NCI-H1417 treated with DMSO at 0.1 percent for 48 hours (cell line): ENCODE data around the gene CDH1.

Experiments
- DNase-seq: peaks from one replicate; lab custom pipeline; 2025; lab: John Stamatoyannopoulos, UW

Gene CDH1

GRCh38 chr16:68790944-68791343, 53.9 kb downstream of the CDH1 start:
- DNase-seq, result no peak

DNA sequence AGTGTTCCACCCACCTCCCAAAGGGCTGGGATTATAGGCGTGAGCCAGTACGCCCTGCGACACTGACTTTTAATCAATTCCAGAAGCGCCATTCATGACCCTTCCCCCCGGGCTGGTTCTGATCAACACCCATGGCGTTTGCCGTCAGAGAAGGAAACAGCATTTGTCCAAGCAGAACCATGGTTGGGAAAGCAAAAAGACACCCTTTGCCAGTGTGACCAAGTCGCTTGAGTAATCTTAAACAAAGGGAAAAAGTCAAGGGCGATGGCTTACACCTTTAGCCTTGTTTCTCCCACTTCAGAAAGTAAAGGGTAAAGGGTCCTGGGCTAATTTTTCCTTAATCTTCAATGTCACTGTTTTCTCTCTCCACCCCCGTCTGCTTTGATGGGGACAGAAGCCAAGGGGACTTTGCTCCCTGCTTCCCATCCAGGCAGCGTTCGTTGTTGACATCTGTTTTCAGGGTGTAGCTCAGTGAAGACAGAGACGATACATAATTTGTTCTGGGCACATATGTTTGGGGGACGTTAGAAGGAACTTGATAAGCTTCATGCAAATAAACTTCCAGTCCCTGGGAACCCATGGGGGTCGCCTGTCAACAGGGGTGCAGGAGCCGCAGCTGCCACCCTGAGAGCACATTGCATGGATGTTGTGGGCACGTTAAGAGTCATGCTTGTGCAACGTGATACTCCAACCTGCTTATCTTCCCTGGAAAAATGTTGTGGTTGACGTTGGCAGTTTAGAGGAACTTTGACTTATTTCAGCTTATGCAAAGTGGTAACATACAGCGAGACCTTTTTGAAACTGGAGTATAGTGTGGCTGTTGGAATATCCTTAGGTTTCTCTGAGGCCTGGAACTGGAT, 55.6 kb downstream of the CDH1 start:
- DNase-seq, result no peak

DNA sequence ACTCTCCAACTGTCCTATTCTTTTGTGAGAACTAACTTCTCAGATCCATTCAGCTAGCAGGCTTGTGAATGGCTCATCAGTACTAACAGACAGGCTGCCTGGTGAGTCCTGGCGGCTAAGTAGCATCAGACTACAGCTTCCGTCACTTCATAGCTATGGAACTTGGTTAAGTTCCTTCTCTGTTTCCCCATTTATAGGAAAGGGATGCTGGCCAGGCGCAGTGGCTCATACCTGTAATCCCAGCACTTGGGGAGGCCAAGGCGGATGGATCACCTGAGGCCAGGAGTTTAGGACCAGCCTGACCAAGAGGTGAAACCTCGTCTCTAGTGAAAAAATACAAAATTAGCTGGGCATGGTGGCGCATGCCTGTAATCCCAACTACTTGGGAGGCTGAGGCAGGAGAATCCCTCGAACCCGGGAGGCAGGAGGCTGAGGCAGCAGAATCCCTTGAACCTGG, 56.3 kb downstream of the CDH1 start:
- DNase-seq, result no peak

DNA sequence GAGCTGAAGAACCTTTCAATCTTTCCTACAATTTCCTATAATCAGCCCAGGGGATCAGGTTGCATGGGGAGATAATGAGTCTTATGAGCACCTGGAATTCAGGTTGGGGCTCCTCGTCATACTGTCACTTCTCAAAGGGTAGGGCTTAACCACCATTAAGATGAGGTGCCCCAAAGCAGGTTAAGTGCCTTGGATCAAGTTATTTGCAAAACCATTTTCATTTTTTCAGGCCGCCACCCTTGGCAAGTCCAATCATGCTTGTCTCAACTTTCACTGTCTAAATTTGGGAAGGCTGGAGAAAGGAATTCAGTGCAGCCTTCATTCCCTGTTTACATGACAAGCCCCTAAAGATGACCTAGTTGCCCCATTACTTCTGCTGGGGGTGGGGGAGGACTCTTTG, 61.3 kb downstream of the CDH1 start:
- DNase-seq, result no peak

- peak; percentile 24 for DNase-seq
Measured at GRCh38 chr16:68800257-68800875, 63.3 kb downstream of the CDH1 start.

DNA sequence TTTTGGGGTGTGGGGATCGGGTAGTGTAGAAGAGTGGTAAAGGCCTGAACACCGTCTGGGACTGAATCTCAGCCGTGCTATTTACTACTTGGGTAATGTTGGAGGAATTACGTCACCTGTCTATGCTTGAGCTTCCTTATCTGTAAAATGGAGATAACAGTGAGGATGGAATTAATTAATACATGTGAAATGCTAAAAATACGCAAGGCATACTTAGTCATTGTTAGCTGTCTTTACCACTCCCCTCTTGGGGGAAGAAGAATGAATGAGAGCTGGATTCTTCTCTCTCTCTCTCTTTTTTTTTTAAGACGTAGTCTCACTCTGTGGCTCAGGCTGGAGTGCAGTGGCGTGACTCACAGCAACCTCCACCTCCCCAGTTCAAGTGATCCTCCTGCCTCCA, 65.1 kb downstream of the CDH1 start:
- DNase-seq, result no peak

- no peak for DNase-seq
Measured at GRCh38 chr16:68806422-68806821, 69.3 kb downstream of the CDH1 start.

DNA sequence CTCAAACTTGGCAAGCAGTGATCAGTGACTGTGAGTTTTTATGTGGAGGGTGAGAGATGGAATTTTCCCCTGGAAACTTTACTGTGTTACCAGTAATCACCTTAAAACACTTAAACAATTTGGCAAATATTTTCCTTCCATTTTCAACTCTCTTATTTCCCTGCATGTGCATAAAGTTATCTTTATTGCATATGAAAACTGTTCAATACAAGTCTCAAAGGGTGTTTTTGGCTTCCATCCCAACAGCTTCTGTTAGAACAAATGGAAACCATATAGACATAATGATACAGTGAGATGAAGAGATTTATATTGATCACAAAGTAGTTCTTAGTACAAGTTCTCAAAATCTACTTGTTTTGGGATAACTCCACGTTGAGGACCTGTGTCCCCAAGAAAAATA, 69.9 kb downstream of the CDH1 start:
- no peak for DNase-seq

DNA sequence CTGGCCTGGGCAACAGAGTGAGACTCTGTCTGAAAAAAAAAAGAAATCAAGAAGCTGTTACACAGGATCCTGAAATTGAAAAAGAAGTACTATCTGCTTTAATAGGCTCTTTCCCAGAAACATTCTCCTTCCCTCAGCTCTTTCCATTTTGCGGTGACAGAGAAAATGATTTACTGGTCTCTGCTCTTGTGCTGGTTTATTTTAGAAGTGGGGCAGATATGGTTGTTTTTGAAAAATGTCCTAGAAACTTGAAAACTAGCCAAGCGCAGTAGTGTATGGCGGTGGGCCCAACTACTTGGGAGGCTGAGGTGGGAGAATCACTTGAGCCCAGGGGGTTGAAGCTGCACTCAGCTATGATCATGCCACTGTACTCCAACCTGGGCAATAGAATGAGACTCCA, 77.4 kb downstream of the CDH1 start:
- no peak for DNase-seq

- DNase-seq, result no peak
Measured at GRCh38 chr16:68823401-68824135, 86.5 kb downstream of the CDH1 start.

DNA sequence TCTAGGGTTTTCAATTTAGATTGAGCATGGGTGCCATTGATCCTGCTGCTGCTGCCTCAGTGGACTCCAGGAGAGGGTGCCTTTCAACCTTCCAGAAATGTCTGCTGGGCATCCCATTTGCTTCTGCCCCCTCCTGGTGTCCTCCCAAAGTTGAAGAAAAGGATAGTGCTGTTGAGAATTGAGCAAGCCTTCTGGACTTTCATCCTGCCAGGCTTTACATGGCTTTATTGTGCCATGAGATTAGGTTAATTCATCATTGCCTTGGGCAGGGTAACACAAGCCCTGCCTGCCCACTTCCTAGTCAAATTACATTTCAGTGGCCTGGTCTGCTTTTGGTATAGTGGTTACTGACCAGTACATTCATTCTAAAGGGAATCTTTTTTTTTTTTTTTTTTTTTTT, 88.3 kb downstream of the CDH1 start:
- DNase-seq, result no peak

GRCh38 chr16:68826652-68827051, 89.6 kb downstream of the CDH1 start:
- no peak for DNase-seq

- no peak for DNase-seq
Measured at GRCh38 chr16:68833251-68833650, 96.2 kb downstream of the CDH1 start.

DNA sequence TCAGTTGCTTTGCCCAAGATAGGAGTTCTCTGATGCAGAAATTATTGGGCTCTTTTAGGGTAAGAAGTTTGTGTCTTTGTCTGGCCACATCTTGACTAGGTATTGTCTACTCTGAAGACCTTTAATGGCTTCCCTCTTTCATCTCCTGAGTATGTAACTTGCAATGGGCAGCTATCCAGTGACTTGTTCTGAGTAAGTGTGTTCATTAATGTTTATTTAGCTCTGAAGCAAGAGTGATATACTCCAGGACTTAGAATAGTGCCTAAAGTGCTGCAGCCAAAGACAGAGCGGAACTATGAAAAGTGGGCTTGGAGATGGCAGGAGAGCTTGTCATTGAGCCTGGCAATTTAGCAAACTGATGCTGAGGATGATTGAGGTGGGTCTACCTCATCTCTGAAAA, 97.5 kb downstream of the CDH1 start:
- DNase-seq, result no peak

- DNase-seq, result no peak
Measured at GRCh38 chr16:68835970-68836369, 98.9 kb downstream of the CDH1 start.

GRCh38 chr16:68839831-68840230, 102.7 kb downstream of the CDH1 start:
- DNase-seq, result no peak

GRCh38 chr16:68842964-68843481, 105.9 kb downstream of the CDH1 start:
- peak; percentile 35 for DNase-seq

DNA sequence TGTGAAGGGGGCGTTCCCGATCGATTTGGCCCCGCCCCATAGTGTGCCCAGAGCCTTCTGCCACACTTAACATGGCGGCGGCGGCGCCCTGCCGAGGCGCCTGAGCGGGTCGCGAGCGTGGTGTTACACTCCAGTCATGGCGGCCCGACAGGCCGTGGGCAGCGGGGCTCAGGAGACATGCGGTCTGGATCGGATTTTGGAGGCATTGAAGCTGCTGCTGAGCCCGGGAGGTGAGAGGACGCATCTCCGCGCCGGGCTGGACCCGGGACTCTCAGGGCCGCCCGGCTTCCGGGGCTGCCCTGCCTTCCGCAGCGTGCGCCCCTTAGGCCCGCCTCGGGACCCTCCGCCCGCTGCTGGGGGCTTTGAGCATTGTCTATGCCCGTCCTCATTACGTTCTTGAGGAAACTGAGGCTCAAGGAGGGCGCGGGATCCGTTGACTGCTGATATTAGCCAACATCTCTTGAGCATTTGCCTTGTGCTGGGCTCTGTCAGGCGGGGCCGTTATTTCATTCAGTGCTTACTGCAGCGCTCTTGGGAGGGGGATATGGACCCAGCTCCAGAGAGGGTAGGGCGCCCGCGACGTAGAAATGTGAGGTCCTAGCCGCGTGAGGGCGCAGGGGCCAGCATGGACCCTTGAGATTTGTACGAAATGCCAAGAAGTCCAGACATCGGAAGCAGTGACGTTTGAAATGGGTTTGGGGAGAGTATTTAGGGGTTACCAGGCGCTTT, 106.6 kb downstream of the CDH1 start, which contains the start of gene TANGO6:
TANGO6 (plus strand) TSS at position 50 of the 729 bp plus-strand sequence; CDS start at position 137, 87 bp downstream.
- DNase-seq, result peak; percentile 35

- no peak for DNase-seq
Measured at GRCh38 chr16:68844211-68844564, 107.1 kb downstream of the CDH1 start.

DNA sequence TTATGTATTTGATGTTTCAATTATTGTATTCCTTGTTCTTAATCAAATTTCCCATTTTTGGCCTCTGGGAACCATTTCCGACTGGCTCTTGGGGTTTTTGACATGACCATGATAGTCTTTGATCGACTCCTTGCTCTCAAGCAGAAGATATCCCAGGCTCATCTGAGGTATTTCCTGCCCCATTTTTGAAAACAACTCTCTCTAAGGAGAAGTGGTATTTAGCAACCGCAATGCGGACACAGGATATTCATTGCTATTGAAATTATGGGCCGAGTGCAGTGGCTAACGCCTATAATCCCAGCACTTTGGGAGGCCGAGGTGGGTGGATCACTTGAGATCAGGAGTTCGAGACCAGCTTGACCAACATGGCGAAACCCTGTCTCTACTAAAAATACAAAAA, 111.7 kb downstream of the CDH1 start:
- DNase-seq, result no peak

DNA sequence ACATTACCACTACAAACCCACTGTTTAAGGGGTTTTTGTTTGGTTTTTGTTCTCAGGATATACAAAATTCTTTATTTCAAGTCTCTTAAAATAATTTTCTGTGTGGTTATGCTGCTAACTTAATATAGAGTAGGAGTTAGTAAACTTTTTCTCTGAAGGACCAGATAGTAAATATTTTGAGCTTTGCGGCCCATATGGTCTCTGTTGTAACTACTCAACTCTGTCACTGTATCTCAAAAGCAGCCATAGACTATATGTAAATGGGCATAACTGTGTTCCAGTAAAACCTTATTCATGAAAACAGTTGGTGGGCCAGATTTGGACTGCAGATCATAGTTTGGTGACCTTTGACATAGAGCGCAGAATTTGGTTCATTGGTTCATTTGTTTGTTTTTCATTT, 113.4 kb downstream of the CDH1 start:
- no peak for DNase-seq

- no peak for DNase-seq
Measured at GRCh38 chr16:68851601-68852000, 114.5 kb downstream of the CDH1 start.
